ENCODE results near the gene FXYD1.

The FXYD1 gene

DNA sequence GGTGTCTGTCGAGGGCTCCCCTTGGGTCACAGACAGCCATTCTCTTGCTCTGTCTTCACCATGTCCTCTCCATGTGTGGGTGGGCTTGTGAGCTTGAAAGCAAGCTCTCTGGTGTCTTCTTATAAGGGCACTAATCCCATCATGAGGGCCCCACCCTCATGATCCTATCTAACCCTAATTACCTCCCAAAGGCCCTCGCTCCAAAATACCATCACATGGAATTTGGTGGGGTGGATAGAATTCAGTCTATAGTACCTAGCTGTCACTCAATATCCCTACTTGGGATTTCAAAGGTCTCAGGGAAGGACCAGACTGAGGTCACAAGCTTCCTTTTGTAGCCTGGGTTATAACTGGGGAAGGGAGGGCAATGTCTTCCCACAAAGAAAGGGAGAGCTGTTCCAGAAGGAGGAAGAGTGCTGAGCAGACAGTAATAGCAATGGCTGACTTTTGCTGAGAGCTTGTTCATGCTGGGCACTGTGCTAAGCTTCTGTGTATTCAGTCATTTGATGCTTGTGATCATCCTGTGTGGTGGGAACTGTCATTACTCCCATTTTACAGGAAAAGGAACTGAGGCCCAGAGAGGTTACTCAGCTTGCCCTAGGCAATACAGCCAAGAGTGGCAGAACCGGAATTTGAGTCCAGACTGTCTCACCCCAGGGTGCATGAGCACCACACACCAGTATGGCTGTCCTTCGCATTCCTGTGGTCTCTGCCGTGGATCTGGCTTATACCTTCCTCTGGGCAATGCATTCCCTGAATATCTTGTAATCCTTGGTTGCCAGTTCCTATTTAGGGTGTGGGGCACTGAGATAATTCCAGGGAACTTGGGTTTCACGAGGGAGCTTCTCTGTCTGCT, 24.1 kb downstream of the FXYD1 start:
- DNase-seq (ENCODE audit: low spot score), result no peak

DNA sequence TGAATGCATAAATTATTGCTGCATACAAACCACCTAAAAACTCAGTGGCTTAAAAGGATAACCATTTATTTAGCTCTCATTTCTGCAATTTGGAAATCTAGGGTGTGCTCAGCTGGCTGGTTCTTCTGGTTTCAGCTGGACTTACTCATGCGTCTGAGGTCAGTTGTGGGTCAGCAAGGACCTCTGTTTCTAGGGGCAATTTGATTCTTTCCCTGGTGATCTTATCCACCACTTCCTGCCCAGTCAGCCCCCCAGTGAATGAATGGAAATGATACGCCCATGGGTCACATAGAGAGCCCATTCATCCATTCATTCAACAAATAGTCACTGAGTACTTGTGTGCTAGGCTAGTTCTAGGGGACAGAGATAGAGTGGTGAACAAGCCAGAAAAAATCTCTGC, 25.8 kb downstream of the FXYD1 start:
- no peak for DNase-seq (ENCODE audit: low spot score)

DNA sequence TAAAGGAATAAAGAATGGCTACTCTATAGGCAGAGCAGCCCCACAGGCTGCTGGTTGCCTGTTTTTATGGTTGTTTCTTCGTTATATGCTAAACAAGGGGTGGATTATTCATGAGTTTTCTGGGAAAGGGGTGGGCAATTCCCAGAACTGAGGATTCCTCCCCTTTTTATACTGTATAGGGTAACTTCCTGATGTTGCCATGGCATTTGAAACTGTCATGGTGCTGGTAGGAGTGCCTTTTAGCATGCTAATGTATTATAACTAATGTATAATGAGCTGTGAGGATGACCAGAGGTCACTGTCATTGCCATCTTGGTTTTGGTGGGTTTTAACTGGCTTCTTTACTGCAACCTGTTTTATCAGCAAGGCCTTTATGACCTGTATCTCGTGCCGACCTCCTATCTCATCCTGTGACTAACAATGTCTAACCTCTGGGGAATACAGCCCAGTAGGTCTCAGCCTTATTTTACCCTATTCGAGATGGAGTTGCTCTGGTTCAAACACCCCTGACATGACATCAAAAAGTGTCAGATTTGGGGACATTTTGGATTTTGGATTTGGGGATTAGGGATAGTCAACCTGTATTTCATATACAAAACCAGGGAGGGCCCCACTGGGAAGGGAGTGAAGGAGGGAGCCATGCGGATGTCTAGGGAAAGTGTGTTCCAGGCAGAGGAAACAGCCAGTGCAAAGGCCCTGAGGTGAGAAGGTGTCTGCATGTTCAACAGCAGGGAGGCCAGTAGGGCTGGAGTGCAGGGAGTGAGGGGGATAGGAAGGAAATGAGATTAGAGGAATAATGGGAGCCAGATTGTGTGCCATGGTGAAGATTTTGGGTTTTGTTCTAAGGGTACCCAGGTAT, 26.8 kb downstream of the FXYD1 start:
- DNase-seq (ENCODE audit: low spot score), result no peak

DNA sequence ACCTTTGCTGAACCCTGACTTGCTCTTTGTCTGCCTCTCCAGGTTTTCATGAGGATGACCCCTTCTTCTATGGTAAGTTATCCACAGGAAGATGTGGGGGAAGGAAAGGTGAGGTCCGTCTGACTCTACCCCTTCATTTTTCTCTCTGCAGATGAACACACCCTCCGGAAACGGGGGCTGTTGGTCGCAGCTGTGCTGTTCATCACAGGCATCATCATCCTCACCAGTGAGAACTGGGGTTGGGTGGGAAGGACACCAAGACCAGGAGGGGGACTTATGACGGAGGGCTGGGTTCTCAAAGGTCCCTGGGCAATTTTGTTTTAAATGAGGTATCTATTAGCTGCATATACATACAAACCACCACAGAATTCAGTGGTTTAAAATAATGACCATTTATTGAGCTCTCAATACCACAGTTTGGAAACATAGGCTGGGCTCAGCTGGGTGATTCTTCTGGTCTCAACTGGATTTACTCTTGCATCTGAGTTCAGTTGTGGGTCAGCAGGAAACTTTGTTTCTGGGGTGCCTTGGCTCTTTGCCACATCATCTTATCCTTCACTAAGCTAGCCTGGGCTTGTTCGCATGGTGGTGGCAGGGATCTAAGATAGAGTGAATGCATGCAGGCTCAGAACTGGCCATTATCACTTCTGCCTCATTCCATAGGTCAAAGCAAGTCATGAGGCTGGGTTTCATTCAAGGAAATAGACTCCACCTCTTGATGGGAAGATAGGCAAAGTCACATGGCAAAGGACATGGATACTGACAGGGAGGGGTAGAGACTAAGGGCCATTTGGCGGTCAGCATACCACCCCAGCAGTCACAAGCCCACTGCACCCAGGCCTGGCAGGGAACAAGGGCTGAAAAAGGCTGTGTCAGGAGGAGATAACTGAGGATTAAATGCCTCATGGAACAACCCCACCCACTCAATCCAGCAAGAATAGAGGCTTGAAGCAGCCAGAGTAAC, 27.8 kb downstream of the FXYD1 start:
- DNase-seq (ENCODE audit: low spot score), result no peak

DNA sequence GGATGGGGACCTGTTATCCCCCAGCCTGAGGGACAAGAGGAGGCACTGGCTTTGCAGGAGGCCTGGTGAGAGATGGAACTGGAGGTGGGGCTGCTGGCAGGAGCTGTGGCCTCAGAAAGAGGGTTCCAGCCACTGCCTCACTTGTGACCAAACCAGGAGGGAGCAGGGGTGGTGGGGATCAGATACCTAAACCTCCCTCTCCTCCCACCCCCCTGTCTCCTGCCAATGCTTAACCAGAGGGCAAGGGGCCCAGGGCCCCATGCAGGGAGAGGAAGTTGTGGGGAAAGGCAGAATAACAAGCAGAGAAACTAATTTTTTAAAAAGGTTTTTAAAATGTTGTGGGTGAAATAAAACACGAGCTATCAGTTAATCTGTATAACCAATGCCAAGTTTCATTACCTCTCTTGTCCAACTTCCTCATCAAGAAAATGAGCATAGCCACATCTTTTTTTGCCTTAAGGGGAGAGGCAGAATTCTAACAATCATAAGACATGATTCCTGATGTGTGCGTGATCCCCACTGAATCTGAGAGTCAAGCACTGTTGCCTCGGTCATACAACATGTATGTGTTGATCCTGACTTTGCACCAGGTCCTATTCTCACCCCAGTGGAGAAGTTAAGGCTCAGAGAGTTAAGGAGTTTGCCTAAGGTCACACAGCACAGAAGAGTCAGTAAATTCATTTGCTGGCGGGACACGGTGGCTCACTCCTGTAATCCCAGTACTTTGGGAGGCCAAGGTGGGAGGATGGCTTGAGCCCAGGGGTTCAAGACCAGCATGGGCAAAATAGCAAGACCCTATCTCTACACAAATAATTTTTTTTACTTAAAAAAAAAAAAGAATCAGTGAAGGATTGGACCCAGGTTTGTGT, 28.9 kb downstream of the FXYD1 start:
- no peak for DNase-seq (ENCODE audit: low spot score)

DNA sequence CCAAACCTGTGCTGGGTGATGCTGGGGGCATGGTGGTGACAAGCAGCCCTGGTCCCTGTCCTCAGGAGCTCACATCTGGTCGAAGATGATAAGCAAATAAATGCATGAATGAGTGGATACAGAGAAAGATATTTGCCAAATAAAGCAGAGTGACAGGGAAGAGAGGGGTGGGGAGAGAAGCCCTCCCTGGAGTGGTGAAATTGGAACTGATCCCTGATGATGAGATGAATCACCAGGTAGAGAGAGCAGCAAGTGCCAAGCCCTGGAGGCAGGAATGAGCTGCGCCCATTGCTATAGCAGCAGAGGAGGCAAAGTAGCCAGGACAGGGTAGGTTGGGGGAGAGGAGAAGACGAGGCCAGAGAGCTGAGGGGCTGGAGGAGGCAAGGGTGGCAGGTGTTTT, 29.6 kb downstream of the FXYD1 start:
- no peak for DNase-seq (ENCODE audit: low spot score)

DNA sequence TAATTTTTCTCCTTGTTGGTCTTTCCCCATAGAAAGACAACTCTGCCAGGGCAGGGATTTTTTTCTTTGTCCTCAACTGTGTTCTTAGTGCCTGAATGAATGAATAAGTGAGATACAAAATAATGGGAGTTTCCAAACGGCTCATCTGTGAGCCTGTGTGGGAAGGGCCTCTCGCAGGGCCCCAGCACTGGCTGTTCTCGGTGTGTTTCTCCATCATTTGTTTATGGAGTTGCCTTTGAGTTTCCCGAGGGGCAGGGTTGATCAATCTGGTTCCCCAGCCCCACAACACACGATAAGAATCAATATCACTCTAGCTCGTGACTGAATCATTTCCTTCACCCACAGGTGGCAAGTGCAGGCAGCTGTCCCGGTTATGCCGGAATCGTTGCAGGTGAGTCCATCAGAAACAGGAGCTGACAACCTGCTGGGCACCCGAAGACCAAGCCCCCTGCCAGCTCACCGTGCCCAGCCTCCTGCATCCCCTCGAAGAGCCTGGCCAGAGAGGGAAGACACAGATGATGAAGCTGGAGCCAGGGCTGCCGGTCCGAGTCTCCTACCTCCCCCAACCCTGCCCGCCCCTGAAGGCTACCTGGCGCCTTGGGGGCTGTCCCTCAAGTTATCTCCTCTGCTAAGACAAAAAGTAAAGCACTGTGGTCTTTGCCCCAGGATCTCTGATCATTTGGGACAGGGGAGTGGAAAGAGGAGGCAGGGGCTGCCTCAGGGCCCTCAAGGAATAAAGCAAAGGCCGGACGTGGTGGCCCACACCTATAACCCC, 30.8 kb downstream of the FXYD1 start:
- no peak for DNase-seq (ENCODE audit: low spot score)

DNA sequence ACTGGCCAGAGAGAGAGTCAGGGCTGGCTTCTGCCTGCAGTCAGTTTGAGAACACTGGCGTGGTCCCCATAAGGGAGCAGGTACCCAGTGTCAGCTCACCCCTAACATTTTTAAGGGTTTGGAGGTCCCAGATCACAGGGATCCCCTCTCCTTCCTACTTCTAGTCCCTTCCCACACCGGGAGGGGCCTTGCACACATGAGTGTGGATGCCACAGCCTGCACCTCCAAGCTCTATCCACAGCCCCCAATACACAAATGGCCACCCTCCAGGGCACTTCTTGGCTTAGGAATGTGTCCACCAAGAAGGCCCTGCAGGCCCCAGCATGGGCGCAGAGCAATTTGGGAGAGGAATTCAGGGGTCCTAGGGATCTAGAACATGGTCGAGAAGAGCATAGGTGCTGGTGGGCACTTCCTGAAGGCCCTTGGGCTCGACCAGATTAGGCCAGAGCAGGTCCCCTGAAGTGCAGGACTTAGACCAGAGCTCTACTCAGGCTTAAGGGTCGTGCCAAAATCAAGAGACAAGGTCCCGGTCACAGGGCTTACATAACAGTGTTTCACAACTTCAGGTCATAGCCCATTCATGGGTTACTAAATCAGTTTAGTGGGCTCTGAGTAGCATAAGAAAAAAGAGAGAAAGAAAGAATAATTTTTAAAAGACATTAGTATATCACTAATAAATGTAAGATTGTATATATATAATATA, 31.9 kb downstream of the FXYD1 start:
- no peak for DNase-seq (ENCODE audit: low spot score)

DNA sequence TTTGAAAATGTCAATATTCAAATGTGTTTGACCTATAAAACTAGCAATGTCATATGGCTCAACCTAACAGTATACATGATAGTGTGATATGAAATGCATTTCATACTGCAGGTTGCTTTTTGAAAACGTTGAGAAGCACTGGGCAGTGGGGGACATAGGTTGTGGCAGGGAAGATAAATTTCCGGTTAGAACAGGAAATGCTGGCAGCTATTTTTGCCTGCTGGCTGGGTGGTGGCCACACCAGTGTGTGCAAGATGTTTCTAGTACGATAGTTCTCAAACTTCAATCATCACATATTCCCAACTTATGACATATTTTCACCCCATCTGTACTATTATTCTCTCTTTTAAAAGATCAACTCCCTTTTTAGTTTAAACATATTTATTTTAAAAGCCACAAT, 33.1 kb downstream of the FXYD1 start:
- DNase-seq (ENCODE audit: low spot score), result no peak

DNA sequence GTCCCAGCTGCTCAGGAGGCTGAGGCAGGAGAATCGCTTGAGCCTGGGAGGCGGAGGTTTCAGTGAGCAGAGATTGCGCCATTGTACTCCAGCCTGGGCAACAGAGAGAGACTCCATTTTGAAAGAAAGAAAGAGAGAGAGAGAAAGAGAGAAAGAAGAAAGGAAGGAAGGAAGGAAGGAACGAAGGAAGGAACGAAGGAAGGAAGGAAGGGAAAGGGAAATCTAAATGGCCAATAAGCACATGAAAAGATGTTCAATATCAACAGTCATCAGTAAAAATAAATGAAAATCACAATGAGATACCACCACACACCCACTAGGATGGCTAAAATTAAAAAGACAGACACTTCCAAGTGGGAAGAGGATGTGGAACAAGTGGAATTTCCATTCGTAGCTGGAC, 35.6 kb downstream of the FXYD1 start:
- no peak for DNase-seq (ENCODE audit: low spot score)

DNA sequence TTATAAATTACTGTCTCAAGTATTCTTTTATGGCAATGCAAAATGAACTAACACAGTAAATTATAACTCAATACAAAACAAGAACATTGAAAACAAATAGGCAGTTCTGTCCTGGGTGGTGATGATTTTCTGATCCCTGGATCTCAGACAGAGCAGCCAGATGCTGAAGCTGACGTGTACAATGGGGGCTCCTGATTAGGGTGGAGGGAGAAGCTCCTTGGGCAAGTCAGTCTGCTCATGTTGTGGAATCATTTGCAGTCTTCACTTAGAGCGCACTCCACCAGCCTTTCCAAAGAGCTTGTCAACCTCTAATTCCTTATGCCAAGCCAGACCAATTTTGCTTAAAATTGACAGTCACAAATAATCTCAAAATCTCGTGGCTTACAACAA, 37.6 kb downstream of the FXYD1 start:
- no peak for DNase-seq (ENCODE audit: low spot score)

DNA sequence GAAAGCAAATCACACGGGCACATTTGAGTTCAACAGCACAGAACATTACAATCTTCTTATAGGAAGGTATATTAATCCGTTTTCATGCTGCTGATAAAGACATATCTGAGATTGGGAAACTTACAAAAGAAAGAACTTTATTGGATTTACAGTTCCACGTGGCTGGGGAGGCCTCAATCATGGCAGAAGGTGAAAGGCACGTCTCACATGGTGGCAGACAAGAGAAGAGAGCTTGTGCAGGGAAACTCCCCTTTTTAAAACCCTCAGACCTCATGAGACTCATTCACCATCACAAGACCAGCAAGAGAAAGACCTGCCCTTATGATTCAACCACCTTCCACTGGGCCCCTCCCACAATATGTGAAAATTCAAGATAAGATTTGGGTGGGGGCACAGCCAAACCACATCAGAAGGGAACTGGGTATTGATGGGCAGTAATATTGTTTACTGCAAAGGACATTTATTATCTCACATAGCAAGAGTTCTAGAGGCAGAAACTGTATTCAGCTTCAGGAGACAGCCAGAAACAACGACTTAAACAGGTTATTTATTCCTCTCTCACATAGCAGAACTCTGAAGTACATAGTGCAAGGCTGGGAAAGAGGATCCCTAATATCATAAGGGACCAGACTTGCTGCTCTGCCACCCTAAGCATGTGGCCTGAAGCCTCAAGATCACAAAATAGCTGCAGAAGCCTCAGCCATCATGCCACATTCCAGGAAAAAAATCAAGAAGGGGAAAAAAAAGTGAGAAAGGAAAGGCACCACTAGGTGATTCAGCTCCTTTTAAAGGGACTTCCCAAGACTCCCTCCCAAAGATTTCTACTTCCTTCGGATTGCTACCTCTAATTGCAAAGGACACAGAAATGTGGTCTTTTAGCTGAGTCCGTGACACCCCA, 39.0 kb downstream of the FXYD1 start:
- DNase-seq (ENCODE audit: low spot score), result no peak

DNA sequence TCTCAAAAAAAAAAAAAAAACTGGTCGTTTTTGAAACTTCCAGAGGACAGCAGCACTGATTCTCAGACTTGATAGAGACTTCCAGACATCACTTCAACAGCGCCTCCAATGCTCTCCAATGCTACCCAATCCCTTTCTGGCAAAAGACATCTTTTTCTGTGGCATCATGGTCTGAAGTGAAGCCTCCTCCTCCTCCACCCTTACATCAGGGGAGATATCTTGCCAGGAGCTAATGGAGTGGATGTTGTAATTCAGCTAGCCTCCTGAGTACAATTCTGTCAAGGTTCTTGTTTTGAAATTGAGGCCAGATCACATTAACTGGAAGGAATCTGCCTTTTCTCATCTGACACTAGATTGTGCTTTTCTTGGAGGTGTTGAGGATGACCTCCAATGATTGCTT, 40.1 kb downstream of the FXYD1 start:
- no peak for DNase-seq (ENCODE audit: low spot score)

DNA sequence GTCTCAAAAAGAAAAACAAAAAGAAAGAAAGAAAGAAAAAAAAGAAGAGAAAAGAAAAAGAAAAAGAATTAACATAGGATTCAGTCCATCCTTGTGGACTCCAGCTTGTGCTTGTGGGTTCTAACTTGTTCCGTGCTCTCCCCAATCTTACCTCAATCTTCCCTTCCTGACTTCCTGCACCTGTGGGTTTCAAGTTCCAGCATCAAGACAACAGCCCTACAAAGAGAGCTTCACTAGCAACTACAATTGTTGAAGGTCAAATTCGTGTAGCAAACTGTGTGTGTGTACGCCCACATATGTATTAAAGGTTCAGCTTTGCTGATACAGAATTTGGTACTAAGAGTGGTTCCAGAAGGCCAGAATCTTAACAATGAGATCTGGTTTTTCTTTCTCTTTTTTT, 41.2 kb downstream of the FXYD1 start:
- no peak for DNase-seq (ENCODE audit: low spot score)

DNA sequence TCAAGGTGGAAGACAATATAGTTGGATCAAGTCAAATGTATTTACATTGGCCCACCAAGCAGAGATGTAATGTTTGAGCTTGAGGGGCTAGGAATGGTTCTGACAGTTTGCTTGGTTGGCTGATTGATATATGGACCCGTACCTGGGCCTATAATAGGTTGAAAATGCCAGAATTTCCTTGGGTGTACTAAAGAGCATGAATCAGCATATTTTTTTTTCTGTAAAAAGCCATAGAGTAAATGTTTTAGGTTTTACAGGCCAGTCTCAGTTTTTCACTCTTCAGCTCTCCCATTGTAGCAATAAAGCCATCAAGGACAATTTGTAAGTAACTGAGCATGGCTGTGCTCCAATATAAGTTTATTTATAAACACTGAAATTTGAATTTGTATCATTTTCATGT, 42.8 kb downstream of the FXYD1 start:
- DNase-seq (ENCODE audit: low spot score), result no peak

DNA sequence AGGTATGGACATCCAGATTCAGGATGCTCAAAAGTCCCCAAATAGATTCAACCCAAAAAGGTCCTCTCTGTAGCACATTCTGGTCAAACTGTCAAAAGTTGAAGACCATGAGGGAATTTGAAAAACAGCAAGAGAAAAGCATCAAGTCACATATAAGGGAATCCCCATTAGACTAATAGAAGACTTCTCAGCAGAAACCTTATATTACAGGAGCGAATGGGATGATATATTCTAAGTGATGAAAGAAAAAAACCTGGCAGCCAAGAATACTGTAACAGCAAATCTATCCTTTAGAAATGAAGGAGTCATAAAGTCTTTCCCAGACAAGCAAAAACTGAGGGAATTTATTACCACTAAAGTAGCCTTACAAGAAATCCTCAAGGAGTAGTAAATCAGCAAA, 45.6 kb downstream of the FXYD1 start:
- no peak for DNase-seq (ENCODE audit: low spot score)

DNA sequence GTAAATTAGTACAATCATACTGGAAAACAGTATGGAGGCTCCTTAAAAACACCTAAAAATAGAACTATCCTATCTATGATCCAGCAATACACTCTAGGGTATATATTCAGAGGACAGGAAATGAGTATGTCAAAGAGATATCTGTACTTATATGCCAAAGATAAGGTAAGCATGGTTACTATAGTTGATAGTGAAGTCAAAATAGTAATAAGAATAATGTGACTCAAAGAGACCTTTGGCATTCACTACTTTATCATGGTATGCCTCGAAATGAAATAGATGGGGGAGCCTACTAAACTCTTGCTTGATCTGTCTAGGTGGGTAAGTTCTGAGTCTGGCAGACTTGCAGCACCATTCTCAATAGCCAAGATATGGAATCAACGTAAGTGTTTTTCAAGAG, 46.3 kb downstream of the FXYD1 start:
- DNase-seq (ENCODE audit: low spot score), result no peak
